CD4-positive, alpha-beta T cell treated with Interleukin-15 for 1 hour (primary cell): Measurements from ENCODE around the gene TNFAIP1.
"Not testable (repeated sequence)": the region's sequence is repeated elsewhere in the genome, so short reads cannot be mapped to it uniquely, and the experiment has no call there.

Experiments used
- DNase-seq: peaks from one replicate; pipeline ENCODE4 v3.0.0-alpha.2; 2020

TNFAIP1 gene, protein sequence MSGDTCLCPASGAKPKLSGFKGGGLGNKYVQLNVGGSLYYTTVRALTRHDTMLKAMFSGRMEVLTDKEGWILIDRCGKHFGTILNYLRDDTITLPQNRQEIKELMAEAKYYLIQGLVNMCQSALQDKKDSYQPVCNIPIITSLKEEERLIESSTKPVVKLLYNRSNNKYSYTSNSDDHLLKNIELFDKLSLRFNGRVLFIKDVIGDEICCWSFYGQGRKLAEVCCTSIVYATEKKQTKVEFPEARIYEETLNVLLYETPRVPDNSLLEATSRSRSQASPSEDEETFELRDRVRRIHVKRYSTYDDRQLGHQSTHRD

DNA sequence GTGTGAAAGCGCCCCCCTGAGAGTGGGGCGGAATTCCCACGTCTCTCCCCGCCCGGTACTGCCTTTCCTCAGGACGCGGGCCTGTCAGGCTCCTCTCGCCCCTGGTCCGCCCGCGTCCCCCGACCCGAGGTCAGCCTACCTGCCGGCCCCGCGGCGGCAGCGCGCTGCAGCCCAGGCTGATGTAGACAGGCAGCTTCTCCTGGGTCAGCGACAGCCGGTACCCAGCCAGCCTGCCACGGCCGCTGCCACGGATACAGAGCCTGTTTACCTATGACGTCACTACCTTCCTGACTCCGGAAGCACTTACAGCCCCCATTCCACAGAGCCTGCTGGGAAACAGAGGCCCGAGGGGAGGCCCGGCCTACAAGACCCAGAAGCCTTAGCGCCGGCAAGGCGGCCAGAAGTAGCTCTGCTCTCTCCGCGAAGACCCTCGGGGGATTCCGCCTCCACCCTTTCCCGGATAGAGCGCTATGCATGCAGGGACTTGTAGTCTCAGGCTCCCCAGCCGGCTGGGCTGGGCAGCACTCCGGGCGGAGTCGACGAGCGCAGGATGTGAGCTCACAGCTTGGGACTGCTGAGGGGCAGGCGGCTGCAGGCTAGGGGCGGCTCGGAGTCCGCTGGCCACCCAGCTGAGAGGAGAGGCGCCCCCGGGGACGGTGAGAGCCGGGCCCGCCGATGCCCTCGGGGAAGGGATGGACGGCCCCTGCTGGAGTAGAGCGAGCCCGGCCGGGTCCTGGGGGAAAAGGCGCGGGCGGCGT is at the start of gene TNFAIP1, which contains the start of gene IFT20:
Gene TNFAIP1 (plus strand): TSS at position 561 of the 758 bp plus-strand sequence. CDS start 3,761 bp downstream, outside the sequence.
Gene IFT20 (minus strand): TSS at position 272 of the 758 bp plus-strand sequence. CDS start 3,487 bp downstream, outside the sequence.
- peak; percentile 100 for DNase-seq

DNA sequence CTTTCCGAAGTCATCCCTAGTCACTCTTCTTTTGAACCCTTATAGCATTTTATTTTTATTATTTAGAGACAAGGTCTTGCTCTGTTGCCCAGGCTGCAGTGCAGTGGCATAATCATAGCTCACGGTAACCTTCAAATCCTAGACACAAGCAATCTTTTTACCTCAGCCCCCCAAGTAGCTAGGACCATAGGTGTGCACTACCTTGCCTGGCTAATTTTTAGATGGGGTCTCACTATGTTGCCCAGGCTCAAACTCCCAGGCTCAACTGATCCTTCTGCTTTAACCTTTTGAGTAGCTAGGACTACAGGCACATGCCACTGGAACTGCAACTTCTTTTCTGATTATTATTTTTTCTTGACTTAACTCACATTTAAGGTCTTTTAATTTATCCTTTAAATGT is 49.6 kb upstream of the TNFAIP1 start:
- DNase-seq, result no peak

DNA sequence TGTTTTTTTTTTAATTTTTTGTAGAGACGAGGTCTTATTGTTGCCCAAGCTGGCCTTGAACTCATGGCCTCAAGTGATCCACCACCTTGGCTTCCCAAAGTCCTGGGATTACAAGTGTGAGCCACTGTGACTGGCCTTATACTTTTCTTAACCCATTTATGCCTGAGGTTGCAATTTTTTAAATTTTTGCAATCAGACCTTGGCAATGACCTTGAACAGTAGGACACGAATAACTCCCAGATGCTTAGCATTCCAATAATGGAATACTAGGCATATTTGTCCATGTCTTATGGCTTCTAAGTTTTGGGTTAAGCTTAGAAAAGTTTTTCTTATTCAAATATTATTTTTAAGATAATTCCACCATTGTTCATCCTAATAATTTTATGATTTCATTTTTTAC is 44.9 kb upstream of the TNFAIP1 start:
- no peak for DNase-seq

DNA sequence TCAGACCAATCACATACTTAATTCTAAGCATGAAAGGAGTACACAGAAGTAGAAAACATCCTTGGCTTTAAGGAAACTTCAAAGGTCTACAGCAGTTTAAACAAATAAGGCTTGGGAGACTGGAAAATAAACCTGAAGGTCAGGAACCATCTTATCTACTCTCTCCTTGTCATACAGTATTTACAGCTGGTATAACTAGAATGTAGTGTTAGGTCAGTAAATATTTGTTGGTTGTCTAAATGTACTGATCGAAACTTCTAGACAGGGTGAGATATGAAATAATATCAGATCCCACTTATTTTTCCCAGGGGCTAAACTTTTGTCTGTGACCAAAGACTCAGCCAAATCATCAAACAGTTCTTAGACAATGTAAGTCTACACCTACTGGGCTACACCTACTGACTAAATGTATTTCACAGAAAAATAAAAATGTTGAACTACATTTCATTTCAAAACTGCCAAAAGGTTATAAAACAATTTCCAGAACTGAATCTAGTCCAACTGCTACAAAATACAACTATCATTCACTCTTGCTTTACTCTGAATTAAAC is 43.7 kb upstream of the TNFAIP1 start:
- no peak for DNase-seq

DNA sequence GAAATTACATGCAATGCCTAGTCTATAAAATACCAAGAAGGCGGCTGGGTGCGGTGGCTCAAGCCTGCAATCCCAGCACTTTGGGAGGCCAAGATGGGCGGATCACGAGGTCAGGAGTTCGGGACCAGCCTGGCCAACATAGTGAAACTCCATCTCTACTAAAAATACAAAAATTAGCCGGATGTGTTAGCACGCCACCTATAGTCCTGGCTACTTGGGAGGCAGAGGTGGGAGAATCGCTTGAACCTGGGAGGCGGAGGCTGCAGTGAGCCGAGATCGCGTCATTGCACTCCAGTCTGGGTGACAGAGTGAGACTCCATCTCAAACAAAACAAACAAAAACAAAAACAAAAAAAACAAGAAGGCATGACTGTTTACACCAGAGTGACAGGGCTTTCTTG is 42.7 kb upstream of the TNFAIP1 start:
- DNase-seq, result not testable (repeated sequence)

DNA sequence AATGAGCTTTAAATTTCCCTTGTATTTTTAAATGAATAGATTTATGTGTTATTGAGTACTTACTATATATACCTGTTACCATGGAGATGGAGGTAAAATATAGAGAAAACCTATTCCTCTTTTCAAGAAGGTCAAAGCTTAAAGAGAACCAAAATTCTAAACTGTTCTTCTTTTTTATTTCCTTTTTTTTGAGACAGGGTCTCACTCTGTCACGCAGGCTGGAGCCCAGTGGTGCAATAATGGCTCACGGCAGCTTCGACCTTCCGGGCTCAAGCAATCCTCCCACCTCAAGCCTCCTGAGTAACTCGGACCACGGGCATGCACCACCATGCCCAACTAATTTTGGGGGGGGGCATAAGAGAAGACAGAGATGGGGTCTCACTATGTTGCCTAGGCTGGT is 41.6 kb upstream of the TNFAIP1 start:
- DNase-seq, result no peak

DNA sequence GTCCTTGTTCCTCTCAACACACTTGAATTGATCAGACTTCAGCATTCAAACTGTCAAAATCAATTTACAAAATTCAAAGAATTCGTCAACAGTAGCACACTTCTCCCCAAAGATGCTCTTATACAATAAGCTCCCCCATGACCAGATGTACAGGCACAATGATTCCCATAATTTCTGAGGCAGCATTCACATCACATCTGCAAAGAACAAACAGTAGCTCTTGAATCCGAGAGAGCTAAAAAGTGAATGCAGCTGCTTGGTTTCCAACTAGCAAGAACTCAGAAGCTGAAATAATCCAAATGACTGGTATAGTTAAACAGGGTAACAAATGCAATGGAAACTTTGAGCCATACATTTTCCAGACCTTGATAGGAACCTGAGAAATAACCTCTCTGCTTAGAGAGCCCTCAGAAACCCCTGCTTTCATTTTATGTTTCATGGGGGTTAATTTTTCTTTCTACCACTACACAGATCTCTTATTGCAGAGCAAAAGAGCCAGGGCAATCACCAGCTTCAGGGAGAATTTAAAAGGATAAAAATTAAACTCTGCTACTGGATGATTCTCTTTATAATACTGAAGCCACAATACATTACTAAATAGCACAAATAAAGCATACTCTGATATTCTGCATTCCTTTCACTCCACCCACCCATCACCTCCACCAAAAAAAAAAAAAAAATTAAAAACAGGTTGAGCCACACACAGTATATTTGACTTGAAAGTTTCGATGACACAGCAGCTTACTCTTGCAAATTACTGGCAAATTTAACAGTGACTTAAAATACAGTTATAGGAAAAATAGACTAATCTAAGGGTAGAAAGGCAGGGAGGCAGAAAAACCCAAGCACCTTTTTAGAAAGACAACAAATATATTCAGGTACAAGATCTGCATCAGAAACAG is 39.6 kb upstream of the TNFAIP1 start:
- DNase-seq, result no peak

DNA sequence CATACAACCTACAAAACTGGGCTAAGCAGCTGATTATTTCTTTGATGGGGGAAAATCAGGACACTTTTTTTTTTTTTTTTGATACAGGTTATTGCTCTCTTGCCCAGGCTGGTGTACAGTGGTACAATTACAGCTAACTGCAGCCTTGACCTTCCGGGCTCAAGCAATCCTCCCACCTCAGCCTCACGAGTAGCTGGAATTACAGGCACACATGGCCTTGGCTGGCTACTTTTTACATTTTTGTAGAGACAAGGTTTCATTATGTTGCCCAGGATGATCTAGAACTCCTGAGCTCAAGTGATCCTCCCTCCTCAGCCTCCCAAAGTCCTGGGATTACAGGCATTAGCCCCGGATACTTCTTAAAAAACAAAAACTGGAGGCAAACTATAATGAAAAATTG is 37.1 kb upstream of the TNFAIP1 start:
- no peak for DNase-seq

DNA sequence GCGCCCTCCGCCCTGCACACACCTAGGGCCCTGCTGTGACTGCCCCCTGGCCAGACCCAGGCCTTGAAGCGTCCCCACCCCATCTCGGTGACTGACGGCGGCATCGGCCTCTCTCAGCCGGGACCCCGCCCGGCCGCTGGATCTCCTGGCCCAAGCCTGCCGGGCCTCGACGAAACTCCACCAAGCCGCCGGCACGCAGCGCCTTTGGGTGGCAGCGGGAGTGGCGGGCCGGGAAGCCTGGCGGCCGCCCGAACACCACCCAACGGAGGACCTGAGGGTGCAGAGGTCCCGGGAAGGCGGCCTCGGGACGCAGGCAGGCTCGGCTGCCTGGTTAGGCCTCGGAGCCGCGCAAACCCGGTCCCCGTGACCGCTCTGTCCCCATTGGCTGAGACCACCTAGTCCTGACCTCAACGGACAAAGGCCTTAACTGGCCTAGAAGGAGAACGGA is 28.6 kb upstream of the TNFAIP1 start:
- no peak for DNase-seq

DNA sequence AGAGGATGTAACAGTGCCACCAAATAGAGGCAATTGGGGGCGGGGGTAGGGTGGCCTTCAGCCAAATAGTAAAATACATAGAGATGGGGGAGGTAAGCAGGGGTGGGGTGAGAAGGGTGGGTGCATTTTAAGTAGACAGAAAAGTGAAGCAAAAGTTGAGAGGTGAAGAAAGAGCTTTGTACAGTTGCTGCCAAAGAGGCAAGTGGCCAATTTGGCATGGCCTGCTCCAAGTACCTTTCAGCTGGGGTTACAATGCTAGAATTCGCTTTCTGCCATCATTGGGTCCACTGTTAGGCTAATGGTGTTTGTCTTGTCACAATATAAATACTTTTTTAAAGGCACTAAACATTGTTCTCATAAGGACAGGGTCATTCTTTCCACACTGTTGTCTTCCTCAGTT is 21.7 kb upstream of the TNFAIP1 start:
- no peak for DNase-seq

DNA sequence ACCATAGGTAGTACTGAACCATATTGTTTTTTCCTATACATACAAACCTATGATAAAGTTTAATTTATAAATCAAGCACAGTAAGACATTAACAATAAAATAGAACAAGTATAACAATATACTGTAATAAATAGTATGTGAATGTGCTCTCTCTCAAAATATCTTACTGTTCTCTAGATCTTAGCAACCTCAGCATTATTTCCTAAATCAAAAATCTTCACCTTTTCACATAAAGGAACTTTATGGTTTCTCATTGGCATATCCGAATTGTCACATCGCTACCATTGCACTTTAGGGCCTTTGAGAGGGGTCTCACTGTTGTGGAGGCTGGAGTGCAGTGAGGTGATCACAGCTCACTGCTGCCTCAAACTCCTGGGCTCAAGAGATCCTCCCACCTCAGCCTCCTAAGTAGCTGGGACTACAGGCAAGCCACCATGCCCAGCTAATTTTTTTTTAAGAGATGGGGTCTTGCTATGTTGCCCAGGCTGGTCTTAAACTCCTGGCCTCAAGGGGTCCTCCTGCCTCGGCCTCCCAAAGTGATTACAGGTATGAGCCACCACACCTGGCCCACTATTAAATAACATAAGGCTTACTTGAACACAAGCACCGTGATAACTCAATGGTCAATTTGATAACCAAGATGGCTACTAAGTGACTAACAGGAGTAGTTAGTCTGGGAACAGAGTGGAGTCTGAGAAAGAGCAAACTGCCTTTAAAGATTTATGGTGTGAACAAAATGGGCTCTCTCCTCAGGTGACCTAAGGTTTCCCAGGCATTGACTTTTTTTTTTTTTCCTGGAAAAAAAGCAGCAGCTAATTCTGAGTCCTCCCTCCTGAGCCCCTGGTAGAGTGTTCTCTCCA is 19.5 kb upstream of the TNFAIP1 start:
- DNase-seq, result no peak

DNA sequence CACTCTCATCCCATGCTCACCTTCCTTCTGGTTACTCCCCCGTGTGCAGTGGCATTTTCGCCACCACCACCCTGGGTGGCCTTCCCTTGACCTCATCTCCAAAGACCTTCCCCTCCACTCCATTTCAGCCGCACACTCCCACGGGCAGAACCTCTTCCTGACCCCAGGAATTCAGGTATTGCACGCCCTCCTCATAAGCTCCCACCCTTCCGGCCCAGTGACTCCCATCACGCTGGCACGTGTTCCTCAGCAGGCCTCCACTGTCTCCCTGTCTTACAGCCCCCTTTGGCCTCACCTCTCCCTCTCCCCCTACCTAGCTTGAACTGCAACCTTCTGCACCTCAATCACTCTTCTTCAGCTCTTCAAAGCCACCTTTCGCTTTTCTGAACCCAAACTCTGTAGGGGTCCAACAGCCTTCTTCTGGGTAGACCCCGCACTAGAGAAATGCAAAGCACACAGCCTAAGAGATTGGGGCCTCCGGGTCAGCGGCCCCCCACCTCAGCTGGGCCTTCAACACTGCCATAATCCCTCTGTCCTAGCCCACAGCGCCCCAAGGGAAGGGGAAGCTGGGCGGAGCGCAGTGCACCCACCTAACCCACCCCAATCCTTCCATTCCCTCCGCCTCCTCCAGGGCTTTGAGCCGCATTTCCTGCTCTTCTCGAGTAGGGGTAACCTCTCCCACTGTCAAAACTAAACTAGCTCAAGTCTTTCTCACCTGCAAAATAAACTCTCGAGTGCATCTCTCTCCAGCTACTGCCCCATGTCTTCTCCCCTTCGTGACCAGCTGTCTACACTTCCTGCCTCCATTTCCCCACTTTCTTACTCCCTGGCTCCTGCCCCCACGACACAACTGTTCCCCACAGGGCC is 18.2 kb upstream of the TNFAIP1 start:
- no peak for DNase-seq

DNA sequence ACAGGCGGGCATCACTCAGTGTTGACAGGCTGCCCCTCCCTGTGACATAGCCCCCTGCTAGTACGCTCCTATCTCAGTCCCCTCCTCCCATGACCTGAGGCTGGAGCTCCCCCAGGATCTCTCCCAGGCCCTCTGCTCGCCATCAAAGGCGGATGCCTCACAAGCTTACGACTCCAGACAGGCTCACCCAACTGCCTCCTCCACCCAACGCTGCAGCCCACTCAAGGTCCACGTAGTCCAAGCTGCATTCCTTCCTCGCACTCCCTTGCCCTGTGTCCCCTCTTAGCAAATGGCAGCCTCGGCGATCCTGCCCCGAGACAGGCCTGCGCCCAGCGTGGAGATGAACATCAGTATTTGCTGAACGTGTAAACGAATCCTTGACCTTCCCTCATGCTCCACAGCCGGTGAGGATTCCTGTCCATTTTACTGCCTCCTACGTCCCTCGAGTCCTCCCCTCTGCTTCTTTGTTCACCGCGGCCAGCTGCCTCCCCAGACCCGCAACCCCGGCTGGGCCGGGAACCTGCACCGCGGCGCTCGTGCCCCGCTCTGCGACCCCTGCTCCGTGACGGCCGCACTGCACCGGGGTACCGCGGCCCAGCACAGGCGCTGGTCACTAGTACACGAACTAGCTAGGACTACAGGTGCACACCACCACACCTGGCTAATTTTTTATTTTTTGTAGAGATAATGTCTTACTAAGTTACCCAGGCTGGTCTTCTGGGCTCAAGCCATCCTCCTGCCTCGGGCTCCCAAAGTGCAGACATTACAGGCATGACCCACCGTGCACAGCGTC is 17.4 kb upstream of the TNFAIP1 start:
- DNase-seq, result no peak

DNA sequence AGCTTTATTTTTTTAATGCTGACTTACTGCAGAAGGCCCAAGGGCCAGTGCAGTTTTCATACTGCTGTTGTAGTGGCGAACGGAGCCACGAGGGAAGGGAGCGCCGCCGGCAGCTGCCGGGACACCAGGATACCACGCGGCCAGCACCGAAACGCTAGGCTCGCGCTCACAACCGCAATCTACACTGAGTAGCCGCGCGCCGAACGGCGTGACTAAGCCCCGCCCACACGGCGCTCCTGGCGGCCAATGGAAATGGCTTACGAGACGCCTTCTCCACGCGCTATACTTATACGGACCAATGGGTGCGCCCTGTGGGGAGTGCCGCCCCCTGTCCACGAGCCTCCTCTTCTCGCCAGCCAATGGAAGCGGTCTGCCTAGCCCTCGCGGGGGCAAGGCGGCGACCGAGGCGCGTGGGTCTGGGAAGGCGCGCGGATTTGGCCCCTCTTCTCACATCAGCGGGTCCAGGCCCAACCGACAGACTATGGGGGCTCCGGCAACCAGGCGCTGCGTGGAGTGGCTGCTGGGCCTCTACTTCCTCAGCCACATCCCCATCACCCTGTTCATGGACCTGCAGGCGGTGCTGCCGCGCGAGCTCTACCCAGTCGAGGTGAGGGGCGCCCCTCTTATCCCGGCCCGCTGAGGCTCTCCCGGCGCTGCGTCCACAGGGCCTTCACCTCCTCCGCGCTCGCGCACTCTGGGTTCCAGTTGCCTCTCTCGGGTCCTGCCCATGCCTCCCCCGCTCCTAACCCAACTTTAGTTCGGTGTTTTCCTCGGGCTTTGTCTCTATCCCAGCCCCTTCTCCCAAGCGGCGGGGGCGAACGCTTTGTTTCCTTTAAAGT is 16.6 kb upstream of the TNFAIP1 start, which contains the start of gene TMEM97:
Gene TMEM97 (plus strand): TSS at position 442 of the 839 bp plus-strand sequence. CDS start 40 bp downstream, at position 482.
- peak; percentile 94 for DNase-seq

DNA sequence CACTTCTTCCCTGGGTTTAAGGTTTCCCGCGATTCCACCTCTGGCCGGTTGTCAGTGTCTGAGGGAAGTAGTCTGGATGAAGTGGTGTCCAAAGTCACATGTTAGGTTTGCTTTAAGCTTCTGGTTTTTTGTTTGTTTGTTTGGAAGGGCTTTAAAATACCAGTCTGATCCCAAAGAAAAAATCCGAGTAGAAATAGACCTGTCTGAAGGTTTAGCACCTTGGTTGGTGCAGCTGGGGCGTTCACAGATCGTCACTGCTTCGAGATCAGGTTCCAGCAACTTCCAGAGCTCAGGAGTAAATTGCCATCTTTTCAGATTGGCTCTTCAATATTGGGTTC is 16.0 kb upstream of the TNFAIP1 start:
- DNase-seq, result no peak

DNA sequence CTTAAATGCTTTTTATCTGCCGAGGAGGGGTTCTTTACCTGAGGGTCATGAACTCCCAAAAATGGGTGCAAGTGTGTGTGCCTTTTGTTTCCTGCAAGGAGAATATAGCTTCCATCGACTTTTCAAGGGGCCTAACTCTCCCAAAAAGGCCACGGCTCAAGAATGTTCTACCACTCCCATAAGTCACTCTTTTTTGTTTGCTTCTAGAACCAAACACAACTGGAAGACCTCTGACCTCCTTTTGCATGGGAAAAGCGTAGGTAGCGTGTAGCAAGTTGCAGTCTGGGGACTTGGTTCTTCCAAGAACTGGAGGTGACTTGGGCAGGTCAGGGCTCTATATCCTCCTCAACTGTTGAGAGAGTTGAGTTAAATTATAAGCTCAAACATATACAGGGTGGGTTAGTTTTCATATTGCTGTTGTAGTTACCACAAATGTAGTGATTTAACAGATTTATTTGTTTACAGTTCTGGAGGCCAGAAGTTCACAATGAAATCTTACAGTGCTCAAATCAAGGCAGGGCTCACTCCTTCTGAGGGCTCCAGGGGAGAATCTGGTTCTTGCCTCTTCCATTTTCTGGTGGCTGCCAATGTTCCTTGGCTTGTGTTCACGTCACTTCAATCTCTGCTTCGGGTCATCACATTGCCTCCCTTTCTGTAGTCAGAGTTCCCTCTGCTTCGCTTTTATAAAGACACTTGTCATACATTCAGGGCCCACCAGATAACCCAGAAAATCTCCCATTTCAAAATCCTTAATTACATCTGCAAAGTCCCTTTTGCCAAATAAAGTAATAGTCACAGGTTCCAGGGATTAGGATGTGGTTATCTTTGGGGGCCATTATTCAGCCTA is 15.1 kb upstream of the TNFAIP1 start:
- no peak for DNase-seq

DNA sequence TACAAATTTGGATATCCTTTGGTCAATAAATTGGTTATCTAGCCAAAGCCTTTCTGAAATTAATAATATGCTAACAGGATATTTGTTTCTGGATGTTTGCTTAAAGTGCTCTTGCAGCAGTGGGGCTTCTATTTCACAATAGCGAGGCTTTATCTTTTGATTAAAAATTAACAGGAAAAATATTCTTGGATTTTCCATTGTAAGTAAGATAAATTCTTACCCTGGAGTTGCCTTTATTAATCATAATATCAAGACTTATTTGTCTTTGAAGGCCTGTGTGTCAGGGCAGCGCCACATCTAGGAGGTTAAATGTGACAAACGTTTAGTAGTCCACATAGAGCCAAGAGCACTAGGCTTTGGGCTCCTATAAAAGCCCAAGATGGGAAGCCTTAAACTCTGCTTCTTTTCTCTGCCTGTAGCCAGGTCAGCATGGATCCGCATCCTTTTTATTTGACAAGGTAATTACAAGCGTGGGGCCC is 11.3 kb upstream of the TNFAIP1 start:
- DNase-seq, result no peak

DNA sequence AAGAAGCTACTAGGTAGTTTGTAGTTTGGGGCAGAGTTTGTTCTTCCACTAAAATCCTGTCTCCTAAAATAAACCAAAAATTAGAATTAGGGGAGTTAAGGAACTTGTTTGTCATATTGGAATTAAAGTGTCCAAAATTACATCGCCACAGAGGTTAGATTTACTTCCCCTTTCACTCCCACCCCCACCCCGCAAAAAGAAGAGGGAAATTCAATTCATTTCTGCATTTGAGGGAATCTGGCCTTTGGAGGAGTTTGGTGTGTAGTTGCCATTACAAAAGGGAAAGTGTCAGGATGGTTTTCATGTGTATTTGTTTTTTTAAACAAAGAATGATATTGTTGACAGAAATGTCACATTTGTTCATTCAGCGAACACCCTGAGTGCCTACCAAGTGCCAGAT is 10.8 kb upstream of the TNFAIP1 start:
- no peak for DNase-seq
